ENCODE results near the gene SPATS2L.

- TF ChIP-seq CTCF (IDR thresholded peaks at IDR 0.05) (no peak), POLR2A (IDR thresholded peaks at IDR 0.05) (no peak)
These were observed 24.5 kb downstream of the SPATS2L start for GRCh38 chr2:200331061-200331400.
